Renal pelvis (tissue), 12 donors: ENCODE data around the gene ALG2. TPM values are rescaled to one million over a fixed set of nuclear protein-coding genes. Genes with fewer than 3 reads are reported as not detected.

ENCODE experiments used
- DNase-seq: peaks from one replicate; pipeline ENCODE4 v3.0.0-alpha.2; 2013
- long read RNA-seq, 16 experiments: transcript quantifications; one replicate each; lab custom pipeline, GENCODE V29; 2026
- polyA plus RNA-seq, 3 donors: library from polyadenylated mRNA; unstranded; fragments of 120-200 nt; gene quantifications; one replicate each; pipeline ENCODE4 v1.2.1, GENCODE V29; 2013; ENCODE audit not compliant: insufficient read length in 3 of 3

ALG2 gene, protein sequence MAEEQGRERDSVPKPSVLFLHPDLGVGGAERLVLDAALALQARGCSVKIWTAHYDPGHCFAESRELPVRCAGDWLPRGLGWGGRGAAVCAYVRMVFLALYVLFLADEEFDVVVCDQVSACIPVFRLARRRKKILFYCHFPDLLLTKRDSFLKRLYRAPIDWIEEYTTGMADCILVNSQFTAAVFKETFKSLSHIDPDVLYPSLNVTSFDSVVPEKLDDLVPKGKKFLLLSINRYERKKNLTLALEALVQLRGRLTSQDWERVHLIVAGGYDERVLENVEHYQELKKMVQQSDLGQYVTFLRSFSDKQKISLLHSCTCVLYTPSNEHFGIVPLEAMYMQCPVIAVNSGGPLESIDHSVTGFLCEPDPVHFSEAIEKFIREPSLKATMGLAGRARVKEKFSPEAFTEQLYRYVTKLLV
- polyA plus RNA-seq = 10 to 100 TPM; 43.1 to 45.6 (median 43.8) TPM
- long read RNA-seq, donor 1, transcript ALG2-203 (2 exons, 1,880 nt) = major isoform, 21 of 28 reads
- long read RNA-seq, donor 1, transcript ALG2-201 (3 exons, 2,966 nt) = minor isoform, 7 of 28 reads
- long read RNA-seq, donor 1, partial matches to known transcripts = 0 of 28 reads
- long read RNA-seq, donor 1, other reads (novel, unspliced or antisense) = 0 of 28 reads
- long read RNA-seq, donor 2, transcript ALG2-203 (2 exons, 1,880 nt) = major isoform, 32 of 42 reads
- long read RNA-seq, donor 2, partial matches to known transcripts = 8 of 42 reads
- long read RNA-seq, donor 2, other reads (novel, unspliced or antisense) = 0 of 42 reads
- long read RNA-seq, donor 3, transcript ALG2-203 (2 exons, 1,880 nt) = major isoform, 16 of 18 reads
- long read RNA-seq, donor 3, partial matches to known transcripts = 0 of 18 reads
- long read RNA-seq, donor 3, other reads (novel, unspliced or antisense) = 0 of 18 reads
- long read RNA-seq, donor 4, transcript ALG2-203 (2 exons, 1,880 nt) = major isoform, 27 of 29 reads
- long read RNA-seq, donor 4, partial matches to known transcripts = 0 of 29 reads
- long read RNA-seq, donor 4, other reads (novel, unspliced or antisense) = 0 of 29 reads
- long read RNA-seq, donor 5, transcript ALG2-203 (2 exons, 1,880 nt) = major isoform, 17 of 20 reads
- long read RNA-seq, donor 5, partial matches to known transcripts = 0 of 20 reads
- long read RNA-seq, donor 5, other reads (novel, unspliced or antisense) = 0 of 20 reads
- long read RNA-seq, donor 6, transcript ALG2-203 (2 exons, 1,880 nt) = major isoform, 20 of 661 reads
- long read RNA-seq, donor 6, partial matches to known transcripts = 629 of 661 reads
- long read RNA-seq, donor 6, other reads (novel, unspliced or antisense) = 10 of 661 reads
- long read RNA-seq, donor 7, transcript ALG2-203 (2 exons, 1,880 nt) = major isoform, 28 of 31 reads
- long read RNA-seq, donor 7, partial matches to known transcripts = 0 of 31 reads
- long read RNA-seq, donor 7, other reads (novel, unspliced or antisense) = 0 of 31 reads
- long read RNA-seq, donor 8, transcript ALG2-203 (2 exons, 1,880 nt) = major isoform, 16 of 16 reads
- long read RNA-seq, donor 8, partial matches to known transcripts = 0 of 16 reads
- long read RNA-seq, donor 8, other reads (novel, unspliced or antisense) = 0 of 16 reads
- long read RNA-seq, donor 9, transcript ALG2-203 (2 exons, 1,880 nt) = major isoform, 27 of 30 reads
- long read RNA-seq, donor 9, partial matches to known transcripts = 0 of 30 reads
- long read RNA-seq, donor 9, other reads (novel, unspliced or antisense) = 0 of 30 reads
- long read RNA-seq, donor 10, transcript ALG2-203 (2 exons, 1,880 nt) = major isoform, 29 of 622 reads
- long read RNA-seq, donor 10, partial matches to known transcripts = 131 of 622 reads
- long read RNA-seq, donor 10, other reads (novel, unspliced or antisense) = 458 of 622 reads
- long read RNA-seq, donor 11, transcript ALG2-203 (2 exons, 1,880 nt) = major isoform, 20 of 22 reads
- long read RNA-seq, donor 11, partial matches to known transcripts = 0 of 22 reads
- long read RNA-seq, donor 11, other reads (novel, unspliced or antisense) = 0 of 22 reads
- long read RNA-seq, donor 12, transcript ALG2-201 (3 exons, 2,966 nt) = minor isoform, 6 of 959 reads
- long read RNA-seq, donor 12, transcript ALG2-203 (2 exons, 1,880 nt) = major isoform, 36 of 959 reads
- long read RNA-seq, donor 12, partial matches to known transcripts = 897 of 959 reads
- long read RNA-seq, donor 12, other reads (novel, unspliced or antisense) = 20 of 959 reads
- long read RNA-seq, donor 13, transcript ALG2-203 (2 exons, 1,880 nt) = major isoform, 10 of 11 reads
- long read RNA-seq, donor 13, partial matches to known transcripts = 0 of 11 reads
- long read RNA-seq, donor 13, other reads (novel, unspliced or antisense) = 0 of 11 reads
- long read RNA-seq, donor 14 = 0 reads
- long read RNA-seq, donor 15, transcript ALG2-203 (2 exons, 1,880 nt) = major isoform, 29 of 34 reads
- long read RNA-seq, donor 15, transcript ALG2-201 (3 exons, 2,966 nt) = minor isoform, 5 of 34 reads
- long read RNA-seq, donor 15, partial matches to known transcripts = 0 of 34 reads
- long read RNA-seq, donor 15, other reads (novel, unspliced or antisense) = 0 of 34 reads
- long read RNA-seq, donor 16, transcript ALG2-203 (2 exons, 1,880 nt) = major isoform, 38 of 41 reads
- long read RNA-seq, donor 16, partial matches to known transcripts = 0 of 41 reads
- long read RNA-seq, donor 16, other reads (novel, unspliced or antisense) = 0 of 41 reads

DNA sequence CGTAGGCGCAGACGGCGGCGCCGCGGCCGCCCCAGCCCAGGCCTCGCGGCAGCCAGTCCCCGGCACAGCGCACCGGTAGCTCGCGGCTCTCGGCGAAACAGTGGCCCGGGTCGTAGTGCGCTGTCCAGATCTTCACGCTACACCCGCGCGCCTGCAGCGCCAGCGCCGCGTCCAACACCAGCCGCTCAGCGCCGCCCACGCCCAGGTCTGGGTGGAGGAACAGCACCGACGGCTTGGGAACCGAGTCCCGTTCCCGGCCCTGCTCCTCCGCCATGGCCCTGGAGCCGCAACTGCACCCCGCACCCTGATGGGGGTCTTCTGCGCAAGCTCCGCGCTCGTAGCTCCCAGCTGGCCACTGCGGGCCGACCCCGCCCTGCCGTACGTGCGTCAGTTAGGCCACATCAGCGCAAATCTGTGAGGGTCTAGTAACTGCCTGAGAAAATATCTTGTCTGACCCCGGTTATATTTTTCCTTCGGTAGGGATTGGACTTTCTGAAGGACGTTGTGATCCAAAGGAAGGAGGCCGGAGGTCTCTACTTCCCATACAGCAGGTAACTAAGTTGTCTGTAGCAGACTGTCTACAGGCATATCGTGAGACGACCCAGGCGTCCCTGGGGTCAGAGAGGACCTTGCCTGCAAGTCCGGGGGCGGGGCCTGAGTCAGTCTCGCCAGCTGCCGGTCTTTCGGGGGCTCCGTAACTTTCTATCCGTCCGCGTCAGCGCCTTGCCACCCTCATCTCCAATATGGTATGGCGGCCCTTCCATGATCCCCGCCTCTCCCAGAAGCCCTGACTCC lies at the start of gene ALG2, which contains the start of gene SEC61B:
Gene ALG2 (minus strand): TSS at position 322 of the 795 bp plus-strand sequence. CDS start 48 bp downstream, at position 274.
Gene SEC61B (plus strand): TSS at position 662 of the 795 bp plus-strand sequence. CDS start 82 bp downstream, at position 744.
- peak; percentile 94 for DNase-seq

DNA sequence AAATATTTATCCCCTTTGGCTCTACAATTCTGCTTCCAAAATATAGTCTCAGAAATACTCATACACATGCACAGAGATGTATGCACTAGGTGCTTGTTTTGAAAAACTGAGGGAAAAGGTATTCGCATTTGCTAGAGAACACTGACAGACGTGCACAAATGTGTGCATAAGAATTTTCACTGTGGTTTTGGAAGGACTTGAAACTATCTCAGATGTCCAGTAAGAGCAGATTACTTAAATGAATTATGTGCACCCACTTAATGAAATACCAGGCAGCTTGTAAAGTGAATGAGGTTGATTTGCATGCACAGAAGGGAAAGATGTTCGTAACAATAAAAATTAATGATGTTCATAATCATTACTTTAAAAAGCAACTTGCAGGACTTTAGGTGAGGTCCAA lies 48.7 kb upstream of the ALG2 start:
- DNase-seq = no peak

DNA sequence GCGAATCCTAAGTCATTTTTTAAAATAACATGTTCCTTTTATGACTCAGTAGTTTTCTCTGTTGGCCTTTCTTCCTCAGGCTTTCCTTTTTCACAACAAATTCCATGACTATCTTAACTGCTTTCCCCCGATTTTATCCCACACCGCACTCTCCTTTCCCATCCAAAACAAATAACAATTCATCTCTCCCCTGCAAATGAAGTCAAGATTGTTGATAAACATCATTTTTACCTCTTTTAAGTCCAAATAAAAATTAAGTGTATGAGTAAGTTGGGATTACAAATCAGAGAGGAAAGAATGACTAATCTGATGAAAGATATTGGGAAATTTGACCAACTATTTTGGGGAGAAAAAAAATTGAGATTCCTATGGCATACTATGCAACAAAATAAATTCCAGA lies 47.7 kb upstream of the ALG2 start:
- no peak for DNase-seq

DNA sequence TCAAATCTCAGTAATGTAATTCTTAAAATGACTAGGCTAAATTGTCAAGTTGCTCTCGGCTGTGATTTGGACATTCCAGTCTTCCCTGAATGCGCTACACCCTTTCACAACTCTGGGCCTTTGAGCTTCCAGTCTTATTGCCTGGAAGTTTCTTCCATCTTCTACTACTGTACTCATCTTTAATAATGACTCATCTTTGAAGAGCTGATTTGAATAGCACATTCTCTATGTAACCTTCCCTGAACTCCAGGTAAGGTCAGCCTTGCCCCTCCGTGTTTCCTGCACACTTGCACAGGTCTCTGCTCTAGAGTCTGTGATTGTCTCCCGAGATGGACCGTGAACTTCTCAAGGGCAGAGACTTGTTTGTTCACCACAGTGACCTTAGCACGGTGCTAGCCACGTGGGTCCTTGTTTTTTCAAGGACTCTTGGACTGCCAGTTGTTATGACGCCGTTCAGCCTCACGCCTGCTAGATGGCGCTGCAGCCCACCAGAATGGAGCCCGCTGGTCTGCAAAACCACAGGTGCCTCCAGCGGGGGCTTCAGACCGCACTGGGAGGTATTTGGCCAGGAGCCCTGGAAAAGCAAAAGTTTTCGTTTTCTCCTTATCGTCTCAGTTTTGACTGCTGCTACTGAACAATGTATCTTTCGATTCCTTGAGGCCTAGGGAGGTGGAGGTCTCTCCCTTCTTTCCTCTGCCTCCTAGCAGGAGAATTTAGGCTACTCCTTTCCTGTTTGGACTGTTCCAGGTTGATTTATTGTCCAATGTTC lies 44.7 kb upstream of the ALG2 start:
- DNase-seq = peak; percentile 63

DNA sequence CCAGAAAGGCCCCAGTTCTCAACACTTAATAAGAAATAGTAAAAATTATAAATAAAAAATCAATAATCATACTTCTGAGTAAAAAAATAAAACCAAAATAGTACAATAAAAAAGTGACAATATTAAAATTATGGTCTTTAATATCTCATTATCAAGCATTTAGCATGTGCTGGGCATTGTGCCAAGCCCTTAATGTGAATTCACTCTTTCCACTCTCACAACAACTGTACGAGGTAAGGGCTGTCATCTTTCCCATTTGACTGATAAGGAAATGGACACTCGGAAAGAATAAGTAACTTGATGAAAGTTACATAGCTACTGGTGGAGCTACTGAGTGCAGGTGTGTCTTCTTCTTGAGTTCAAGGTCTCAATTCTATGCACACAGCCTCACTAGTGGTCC lies 43.9 kb upstream of the ALG2 start:
- DNase-seq = no peak

DNA sequence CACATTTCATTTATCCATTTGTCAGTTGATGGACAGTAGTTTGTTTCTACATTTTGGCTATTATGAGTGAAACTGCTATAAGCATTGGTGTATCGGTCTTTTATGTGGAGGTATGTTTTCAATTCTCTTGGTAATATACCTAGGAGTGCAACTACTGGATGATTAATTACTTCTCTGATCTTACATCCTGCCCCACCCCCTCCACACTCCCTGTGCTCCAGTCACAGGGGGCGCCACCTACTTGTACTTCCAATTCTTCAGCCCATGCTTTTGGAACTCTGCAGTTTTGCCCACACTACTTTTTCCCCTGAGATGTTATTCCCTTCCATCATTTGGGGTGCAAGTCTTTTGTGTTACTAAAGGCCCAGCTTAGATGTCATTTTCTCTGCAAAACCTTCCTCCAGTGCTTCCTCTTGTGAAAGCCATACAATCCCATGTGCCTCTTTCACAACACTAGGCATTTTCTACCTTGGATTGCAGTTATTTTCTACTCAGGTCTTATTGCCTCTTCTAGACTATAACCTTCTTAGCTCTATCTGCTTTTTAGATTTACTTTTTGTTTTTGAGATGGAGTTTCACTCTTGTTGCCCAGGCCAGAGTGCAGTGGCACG lies 42.4 kb upstream of the ALG2 start:
- DNase-seq = no peak

DNA sequence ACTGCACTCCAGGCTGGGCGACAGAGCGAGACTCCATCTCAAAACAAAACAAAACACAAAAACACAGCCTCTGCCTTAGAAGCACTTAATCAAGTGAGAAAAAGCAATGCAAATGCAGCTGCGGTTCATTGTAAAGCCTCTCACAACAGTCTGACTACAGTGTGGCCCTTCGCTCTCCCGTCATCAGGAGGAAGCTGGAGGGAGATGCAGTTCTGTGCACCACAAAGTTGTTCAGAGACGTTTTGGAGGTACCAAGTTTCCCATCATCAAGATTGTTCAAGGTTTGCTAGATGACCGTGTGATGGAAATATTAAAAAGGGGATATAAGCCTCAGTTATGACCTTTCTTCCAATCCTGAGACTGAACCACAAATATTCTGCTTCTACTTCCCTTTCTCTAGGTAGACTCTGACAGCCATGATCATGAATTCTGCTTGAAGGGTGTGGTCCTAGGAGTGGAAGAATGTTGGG lies 41.2 kb upstream of the ALG2 start:
- DNase-seq = no peak

DNA sequence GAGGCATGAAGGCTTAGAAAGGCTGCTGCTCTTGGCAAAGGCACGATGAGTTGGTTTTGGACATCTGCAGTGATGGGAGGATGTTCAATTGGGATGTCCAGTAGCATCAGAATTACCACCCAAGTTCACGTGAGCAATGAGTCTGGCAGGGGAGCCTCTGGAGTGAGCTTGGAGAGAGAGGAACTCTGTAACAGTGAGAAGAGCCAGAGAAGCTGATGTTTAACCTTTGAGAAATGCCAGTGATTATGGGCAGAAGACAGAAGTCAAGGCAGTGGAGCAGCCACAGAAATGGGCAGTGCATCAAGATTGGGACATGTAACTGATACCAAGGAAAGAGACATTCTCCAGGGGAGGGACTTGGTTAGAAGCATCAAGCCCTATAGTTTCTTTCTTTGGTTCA lies 40.2 kb upstream of the ALG2 start:
- no peak for DNase-seq

DNA sequence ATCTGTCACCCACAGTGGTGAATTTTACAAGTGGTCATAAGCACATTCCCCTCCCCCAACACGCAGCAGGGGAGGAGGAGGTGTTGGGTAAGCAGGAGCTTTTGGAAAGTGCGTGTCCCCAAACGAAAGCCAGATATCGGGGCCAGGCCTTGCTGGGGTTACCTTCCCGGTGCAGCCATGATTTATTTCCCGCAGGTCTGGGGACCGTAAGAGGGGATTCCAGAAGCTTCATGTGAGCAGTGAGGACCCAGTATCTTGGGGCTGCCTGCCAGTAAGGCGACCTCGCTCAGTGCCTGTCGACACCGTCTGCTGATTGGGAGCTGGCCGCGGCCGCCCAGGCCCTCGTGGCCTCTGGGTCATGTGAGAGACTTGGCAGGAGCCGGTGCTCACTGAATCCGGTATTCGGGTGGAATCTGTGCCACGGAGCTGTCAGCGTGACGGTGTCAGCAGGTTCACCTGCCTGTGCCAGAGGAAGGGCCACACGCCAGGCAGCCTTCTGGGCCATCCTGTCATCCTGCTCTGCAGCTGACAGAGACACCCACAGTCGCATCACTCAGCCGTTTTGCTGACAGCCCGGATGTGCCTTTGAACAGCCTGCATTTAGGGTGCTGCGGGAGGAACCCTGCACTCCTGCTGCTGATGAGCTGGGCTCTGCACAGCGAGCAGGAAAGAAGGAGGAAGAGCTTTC lies 37.6 kb upstream of the ALG2 start:
- DNase-seq = peak; percentile 34

DNA sequence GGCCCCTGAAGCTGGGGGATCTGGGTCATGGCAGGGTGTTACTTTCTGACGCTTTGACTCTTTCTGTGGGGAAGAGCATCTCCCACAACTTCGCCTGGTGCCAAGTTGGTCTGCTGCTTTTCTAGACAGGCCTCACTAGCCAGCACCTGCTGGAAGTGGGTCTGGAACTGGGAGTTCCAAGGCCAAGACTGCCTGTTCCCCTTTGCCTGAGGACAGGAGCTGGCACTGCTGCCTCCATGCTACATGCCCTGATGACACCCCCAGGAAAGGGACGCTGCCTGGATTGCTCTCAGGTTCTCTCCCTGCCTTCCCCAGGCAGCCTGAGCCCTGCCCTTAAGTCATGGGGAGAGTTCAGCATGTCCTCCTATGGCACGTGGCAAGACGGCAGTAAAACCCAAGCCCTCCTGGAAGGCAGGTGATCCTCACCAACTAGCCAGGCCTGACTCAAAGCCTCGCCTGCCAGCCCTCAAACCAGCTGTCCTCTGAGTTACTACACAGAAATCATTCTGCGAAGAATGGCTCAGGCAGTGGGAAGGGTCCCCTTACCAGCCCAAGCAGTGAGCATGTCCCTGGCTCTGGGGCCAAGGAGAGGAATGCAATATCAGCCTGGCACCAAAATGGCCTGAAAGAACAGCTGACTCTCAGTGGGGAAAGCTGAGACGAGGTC lies 36.1 kb upstream of the ALG2 start:
- no peak for DNase-seq

DNA sequence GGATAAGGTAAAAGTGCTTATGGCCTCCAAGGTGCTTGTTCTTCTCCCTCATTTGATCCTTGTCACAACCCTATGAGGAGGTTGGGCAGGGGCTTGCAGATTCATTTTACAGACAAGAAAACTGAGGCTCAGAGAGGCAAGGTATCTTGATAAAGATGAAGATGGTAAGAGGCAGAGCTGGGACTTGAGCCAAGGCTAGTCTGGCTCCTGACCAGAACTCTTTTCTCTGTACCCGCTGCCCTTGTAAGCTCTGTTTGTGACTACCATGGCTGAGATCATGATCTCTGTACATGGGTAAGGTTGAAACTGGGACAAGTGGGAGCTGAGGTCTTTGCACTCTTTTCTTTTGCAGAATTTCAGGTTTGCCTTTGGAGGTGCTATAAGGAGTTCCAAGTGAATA lies 33.9 kb upstream of the ALG2 start:
- no peak for DNase-seq

DNA sequence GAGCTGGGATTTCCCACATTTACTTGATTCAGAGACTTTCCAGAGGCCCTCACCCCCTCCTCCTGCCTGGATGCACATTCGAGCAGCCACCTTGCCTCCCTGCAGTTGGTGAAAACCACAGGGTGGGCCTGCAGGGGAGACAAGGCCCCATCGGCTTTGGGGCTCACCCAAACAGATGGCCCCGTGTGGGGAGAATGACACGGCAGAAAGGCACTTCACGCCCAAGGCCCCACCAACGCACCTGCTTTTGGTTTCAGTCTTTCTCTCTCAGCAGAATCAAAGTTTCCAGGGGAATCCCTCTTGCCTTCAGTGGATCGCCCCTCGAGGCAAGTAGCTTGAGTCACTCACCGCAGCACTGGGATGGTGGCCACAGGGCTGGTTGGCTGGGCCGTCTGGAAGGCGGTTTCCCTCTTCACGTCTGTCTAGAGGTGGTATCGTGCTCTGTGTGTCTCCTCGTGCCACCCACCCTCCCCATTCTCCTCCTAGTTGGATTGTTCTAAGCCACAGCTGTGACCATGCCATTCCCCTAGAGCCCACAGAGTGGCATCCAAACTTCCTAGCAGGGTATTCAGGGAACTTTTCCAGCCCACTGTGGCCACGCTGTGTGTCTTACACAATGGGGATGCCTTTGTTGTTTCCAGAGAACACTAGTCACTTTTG lies 32.2 kb upstream of the ALG2 start:
- DNase-seq = no peak

DNA sequence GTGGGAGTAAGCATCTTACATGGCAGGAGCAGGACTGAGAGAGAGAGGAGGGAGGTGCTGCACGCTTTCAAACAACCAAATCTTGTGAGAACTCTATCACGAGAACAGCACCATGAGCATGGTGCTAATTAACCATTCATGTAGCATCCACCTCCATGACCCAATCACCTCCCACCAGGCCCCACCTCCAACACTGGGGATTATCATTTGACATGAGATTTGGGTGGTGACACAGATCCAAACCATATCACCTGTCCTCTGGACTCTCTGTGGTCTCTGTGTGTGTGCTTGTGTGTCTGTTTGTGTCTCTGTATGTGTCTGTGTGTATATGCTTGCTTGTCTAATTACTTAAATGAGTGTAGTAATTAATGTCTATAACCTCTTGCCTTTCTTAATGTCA lies 31.4 kb upstream of the ALG2 start:
- no peak for DNase-seq

DNA sequence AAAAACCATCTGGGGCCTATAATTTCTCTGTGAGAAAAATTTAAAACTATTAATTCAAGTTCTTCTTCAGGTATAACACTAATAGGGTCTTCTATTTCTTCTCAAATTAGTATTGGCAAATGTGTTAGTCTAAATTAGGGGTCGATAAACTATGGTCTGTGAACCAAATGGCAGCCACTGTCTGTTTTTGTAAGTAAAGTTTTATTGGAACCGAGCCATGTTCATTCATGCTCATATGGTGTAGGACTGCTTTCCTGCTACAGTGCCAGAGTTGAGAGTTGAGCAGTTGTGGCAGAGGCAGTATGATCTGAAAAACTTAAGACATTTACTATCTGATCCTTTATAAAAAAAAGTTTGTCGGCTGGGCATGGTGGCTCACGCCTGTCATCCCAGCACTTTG lies 29.4 kb upstream of the ALG2 start:
- DNase-seq = no peak

DNA sequence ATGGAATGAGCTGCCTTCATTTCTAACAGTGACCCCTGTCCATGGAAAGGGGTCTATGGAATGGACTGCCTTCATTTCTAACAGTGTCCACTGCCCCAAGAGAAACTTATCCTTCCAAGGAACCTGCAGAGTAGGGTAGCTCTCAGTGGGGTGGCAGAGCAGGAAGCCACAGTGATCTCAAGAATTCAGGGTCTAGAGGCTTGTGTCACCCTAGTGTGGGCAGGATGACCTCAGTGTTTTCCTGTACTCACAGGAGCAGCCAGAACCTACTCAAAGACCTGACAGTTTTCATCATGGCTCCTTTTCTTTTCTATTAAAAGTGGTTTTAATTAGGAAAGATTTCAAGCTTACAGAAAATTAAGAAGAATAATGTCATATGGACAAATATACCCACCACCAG lies 27.9 kb upstream of the ALG2 start:
- DNase-seq = no peak
